ENCODE data around the gene CCAR1. TPM values are rescaled to one million over a fixed set of nuclear protein-coding genes. Genes with fewer than 3 reads are reported as not detected.
A peak's percentile ranks its signal among the peaks of the same experiment; 100 is the strongest.

Gene CCAR1
- total RNA-seq, 4 donors from 2014 or later: 17.8 to 71.3 (median 37.7) TPM

DNA sequence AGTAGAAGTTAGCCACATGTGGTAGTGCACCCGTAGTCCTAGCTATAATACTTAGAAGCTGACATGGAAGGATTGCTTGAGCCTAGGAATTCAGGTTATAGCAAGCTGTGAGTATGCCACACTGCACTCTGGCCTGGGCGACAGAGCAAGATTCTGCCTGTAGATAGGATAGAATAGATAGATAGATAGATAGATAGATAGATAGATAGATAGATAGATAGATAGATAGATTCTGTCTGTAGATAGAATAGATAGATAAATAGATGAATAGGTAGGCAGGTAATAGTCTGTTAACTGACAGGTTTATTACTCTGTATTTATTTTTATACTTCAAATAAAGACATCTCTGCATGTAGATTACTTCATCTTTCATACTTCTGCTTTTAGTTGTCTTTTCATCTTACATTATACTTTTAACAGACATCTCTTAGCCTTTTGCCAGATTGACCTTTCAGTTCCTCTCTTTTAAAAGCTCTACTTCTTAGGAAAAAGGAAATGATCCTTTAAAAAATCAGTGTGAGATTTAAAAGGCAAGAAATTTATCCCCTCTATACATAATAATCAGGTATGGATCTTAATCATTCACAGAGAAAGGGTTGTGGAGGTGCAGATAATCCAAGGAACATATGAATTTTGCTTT lies 31.8 kb downstream of the CCAR1 start:
- DNase-seq: no peak
- TF ChIP-seq POLR2A (IDR thresholded peaks at IDR 0.05) (no peak), CTCF (IDR thresholded peaks at IDR 0.05 in 4 of 5, conservative IDR thresholded peaks at IDR 0.05 in 1 of 5) (no peak)
- H3K4me3 ChIP-seq: no peak overlapping the region
- no peaks in the 10 kb centered on the region for H3K4me1 ChIP-seq
- intact Hi-C loops (cut with DNase I; ENCODE audit: low total_unique reads) (no loop called here), in situ Hi-C loops (cut with MboI; ENCODE audit: low sequenced_read_pairs in 4 of 4) (loop anchor here in 1 of 4 donors (25.0 kb wide), 1 partner anchor 434 kb away; the partner anchor contains the start of gene SUPV3L1)
- no peak overlapping the region for H3K27ac ChIP-seq
- no peaks in the 10 kb centered on the region for H3K9me3 ChIP-seq
- H3K27me3 ChIP-seq: no peaks in the 10 kb centered on the region
- peaks cover 6 to 100% of the 10 kb centered on the region in 2 donors for H3K36me3 ChIP-seq
- no peak for ATAC-seq

DNA sequence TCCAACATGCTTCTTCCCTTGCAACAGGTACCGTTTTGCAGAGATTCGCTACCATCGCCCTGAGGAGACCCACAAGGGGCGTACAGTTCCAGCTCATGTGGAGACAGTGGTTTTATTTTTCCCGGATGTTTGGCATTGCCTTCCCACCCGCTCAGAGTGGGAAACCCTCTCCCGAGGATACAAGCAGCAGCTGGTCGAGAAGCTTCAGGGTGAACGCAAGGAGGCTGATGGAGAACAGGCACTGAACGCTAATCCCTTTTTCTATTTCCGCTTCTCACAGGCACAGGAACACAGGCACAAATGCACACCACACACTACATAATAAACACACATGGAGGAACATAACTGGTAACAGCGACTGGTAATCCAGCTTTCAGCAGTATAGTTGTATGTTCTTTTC lies 35.2 kb downstream of the CCAR1 start:
- in situ Hi-C loops (cut with MboI; ENCODE audit: low sequenced_read_pairs in 4 of 4) (loop anchor here in 1 of 4 donors (25.0 kb wide), 1 partner anchor 431 kb away; the partner anchor contains the start of gene SUPV3L1), intact Hi-C loops (cut with DNase I; ENCODE audit: low total_unique reads) (no loop called here)
- Histone ChIP-seq H3K9me3 (no peaks in the 10 kb centered on the region), H3K27me3 (no peaks in the 10 kb centered on the region), H3K27ac (no peak overlapping the region), H3K36me3 (peaks cover 0 to 100% of the 10 kb centered on the region in 2 donors), H3K4me3 (no peak overlapping the region), H3K4me1 (peaks cover 3 to 5% of the 10 kb centered on the region in 2 donors)
- TF ChIP-seq POLR2A (IDR thresholded peaks at IDR 0.05): no peak
- no peak for TF ChIP-seq CTCF (IDR thresholded peaks at IDR 0.05 in 4 of 5, conservative IDR thresholded peaks at IDR 0.05 in 1 of 5)
- ATAC-seq: no peak
- DNase-seq: no peak

- Histone ChIP-seq H3K4me3 (no peak overlapping the region), H3K27ac (no peak overlapping the region), H3K27me3 (no peaks in the 10 kb centered on the region), H3K9me3 (no peaks in the 10 kb centered on the region), H3K4me1 (peaks cover 3 to 5% of the 10 kb centered on the region in 2 donors), H3K36me3 (peaks cover 0 to 100% of the 10 kb centered on the region in 2 donors)
- ATAC-seq: peak in 1 of 2 donors; percentile 33
- TF ChIP-seq CTCF (IDR thresholded peaks at IDR 0.05 in 4 of 5, conservative IDR thresholded peaks at IDR 0.05 in 1 of 5): no peak
- TF ChIP-seq POLR2A (IDR thresholded peaks at IDR 0.05): no peak
- DNase-seq: no peak
- intact Hi-C loops (cut with DNase I; ENCODE audit: low total_unique reads) (no loop called here), in situ Hi-C loops (cut with MboI; ENCODE audit: low sequenced_read_pairs in 4 of 4) (loop anchor here in 1 of 4 donors (25.0 kb wide), 1 partner anchor 431 kb away; the partner anchor contains the start of gene SUPV3L1)
Observed at GRCh38 chr10:68756766-68757165, 35.7 kb downstream of the CCAR1 start.

GRCh38 chr10:68759223-68759863 lies 38.3 kb downstream of the CCAR1 start:
- TF ChIP-seq POLR2A (IDR thresholded peaks at IDR 0.05): no peak
- TF ChIP-seq CTCF (IDR thresholded peaks at IDR 0.05 in 4 of 5, conservative IDR thresholded peaks at IDR 0.05 in 1 of 5): no peak
- H3K36me3 ChIP-seq: peaks cover 0 to 95% of the 10 kb centered on the region in 2 donors
- intact Hi-C loops (cut with DNase I; ENCODE audit: low total_unique reads): no loop called here
- DNase-seq: peak in 1 of 2 donors; percentile 17
- peak in 1 of 2 donors; percentile 90 for ATAC-seq
- H3K27ac ChIP-seq: peak overlapping the region; percentile 27 to 56 (median 42)
- no peaks in the 10 kb centered on the region for H3K9me3 ChIP-seq
- in situ Hi-C loops (cut with MboI; ENCODE audit: low sequenced_read_pairs in 4 of 4): loop anchor here in 1 of 4 donors (25.0 kb wide), 1 partner anchor 428 kb away; the partner anchor contains the start of gene SUPV3L1
- H3K4me3 ChIP-seq: no peak overlapping the region
- peaks cover 3 to 5% of the 10 kb centered on the region in 2 donors for H3K4me1 ChIP-seq
- no peaks in the 10 kb centered on the region for H3K27me3 ChIP-seq

Measured in gastrocnemius medialis (tissue), 4 donors.